GM19239 (cell line): Measurements from ENCODE around the gene SRPK3.

ENCODE experiments used
- DNase-seq: peaks from one replicate; pipeline ENCODE4 v3.0.0; 2011; ENCODE audit warnings: low spot score; ENCODE audit not compliant: insufficient read length
- FAIRE-seq: peaks from 2 replicates; lab custom pipeline; 2011; peaks lifted over from hg19 to GRCh38; lab: Jason Lieb, UNC

Gene SRPK3

DNA sequence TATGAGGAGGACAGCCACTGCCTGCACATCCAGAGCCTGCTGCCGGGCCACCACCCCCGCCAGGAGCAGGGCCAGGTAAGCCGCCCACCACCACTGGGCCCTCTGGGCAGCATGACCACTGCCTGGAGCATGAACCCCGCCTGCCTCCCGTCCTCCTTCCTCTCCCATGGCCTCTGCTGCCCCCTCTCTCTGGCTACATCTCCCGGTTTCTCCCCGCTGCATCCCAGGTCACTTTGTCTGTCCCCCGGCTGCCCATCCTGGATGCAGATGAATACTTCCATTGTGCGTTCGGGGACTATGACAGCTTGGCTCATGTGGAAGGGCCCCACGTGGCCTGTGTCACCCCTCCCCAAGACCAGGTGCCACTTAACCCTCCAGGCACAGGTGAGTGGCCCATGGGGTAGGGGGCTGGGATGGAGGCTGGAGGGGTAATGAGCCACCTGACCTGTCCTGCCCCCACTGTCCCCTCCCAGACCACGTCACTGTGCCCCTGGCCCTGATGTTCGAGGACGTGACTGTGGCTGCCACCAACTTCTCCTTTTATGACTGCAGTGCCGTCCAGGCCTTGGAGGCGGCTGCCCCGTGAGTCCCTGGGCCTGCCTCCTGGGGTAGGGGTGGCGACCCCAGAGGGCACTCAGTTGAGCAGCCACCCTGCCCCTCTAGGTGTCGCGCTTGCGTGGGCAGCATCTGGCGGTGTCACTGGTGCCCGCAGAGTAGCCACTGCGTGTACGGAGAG is 10.8 kb upstream of the SRPK3 start:
- DNase-seq = no peak
- FAIRE-seq = no peak

DNA sequence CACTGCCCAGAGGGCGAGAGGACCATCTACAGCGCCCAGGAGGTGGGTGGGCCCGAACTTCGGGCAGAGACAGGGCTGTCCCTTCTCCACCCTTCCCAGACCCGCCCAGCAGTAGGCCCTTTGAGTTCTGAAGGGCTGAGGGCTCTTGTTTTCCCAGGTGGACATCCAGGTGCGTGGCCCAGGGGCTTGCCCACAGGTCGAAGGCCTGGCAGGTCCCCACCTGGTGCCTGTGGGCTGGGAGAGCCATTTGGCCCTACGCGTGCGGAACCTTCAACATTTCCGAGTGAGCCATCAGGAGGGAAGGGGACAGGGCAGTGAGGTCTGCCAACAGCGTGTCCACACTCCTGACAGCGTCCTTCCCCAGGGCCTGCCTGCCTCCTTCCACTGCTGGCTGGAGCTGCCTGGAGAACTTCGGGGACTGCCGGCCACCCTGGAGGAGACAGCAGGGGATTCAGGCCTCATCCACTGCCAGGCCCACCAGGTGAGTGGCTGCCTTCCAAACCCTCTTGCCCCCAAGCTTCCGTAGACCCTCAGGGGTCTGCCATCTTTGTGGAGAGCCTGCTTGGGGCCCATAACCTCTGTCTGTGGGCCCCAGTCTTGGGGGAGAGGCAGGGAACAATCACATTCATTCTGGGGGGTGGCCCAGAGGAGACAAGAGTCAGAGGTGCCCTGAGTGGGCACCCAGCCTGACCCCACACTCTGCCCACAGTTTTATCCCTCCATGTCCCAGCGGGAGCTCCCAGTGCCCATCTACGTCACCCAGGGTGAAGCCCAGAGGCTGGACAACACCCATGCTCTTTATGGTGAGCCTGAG is 10.0 kb upstream of the SRPK3 start:
- FAIRE-seq (no peak), DNase-seq (no peak)

DNA sequence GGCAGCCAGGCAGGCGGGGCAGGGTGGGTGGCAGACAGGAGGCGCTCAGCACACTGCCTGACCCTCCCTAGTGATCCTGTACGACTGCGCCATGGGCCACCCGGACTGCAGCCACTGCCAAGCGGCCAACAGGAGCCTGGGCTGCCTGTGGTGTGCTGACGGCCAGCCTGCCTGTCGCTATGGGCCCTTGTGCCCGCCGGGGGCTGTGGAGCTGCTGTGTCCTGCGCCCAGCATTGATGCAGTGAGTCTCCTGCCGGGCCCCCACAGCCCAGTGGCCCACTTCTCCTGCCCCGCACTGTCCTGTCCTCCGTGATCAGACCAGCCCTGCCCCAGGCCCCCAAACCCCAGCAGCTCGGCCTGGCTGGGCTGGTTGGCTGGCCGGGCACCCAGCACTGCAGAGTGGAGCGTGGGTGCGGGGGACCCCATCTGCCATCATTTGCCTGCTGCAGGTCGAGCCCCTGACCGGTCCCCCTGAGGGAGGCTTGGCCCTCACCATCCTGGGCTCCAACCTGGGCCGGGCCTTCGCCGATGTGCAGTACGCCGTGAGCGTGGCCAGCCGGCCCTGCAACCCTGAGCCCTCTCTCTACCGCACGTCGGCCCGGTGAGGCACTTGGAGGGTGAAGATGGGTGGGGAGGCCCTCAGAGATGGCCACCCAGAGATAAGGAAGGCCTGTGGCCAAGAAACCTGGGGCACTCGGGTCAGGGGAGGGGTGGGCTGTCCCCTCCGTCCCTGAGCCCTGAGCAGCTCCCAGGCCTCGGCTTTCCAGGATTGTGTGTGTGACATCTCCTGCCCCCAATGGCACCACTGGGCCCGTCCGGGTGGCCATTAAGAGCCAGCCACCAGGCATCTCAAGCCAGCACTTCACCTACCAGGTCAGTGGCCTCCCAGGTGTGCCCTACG is 9.2 kb upstream of the SRPK3 start:
- DNase-seq (no peak), FAIRE-seq (no peak)

DNA sequence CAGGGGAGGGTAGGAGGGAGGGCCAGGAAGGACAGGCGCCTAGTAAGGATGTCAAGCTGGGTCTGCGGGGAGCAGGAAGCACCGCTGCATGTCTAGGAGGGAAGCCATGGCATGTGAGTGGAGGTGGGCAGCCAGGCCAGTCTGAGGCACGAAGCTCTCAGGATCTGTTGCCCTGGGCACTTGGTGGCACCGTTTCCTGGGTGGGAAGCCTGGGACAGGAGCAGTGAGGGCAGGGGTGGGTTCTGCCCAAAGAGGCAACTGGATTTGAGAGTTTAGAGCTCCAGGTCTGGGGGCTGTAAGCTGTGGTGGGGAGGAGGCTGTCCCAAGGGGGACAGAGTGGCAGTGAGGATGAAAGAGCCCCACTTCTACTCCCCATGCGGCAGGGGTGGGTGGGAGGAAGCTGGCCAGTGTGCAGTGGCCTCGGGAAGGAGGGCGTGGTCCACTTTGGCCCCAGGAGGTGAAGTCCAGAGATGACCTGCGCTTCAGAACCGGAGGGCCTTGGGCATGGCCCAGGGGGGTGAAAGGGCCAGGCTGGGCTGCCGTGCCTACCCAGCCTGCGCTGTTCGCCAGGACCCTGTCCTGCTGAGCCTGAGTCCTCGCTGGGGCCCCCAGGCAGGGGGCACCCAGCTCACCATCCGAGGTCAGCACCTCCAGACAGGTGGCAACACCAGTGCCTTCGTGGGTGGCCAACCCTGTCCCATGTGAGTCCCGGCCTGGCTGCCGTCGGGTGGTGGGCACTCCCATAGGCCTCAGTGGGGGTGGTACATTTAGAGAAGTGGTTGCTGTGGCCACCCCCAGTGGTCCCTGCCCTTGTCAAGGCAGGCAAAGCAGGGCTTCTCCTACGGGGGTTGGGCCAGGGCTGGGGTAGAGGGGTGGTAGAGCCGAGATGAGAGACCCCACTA is 8.3 kb upstream of the SRPK3 start:
- no peak for DNase-seq
- FAIRE-seq = no peak

DNA sequence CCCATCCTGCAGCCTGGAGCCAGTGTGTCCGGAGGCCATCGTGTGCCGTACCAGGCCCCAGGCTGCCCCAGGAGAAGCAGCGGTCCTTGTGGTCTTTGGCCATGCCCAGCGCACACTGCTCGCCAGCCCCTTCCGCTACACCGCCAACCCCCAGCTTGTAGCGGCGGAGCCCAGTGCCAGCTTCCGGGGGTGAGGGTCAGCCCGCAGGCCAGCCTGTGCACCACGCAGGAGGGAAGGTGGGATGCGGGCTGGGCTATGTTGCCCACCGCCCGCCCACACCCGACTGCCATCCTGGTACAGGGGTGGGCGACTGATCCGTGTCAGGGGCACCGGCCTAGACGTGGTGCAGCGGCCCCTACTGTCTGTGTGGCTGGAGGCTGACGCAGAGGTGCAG is 7.6 kb upstream of the SRPK3 start:
- FAIRE-seq (no peak), DNase-seq (no peak)

DNA sequence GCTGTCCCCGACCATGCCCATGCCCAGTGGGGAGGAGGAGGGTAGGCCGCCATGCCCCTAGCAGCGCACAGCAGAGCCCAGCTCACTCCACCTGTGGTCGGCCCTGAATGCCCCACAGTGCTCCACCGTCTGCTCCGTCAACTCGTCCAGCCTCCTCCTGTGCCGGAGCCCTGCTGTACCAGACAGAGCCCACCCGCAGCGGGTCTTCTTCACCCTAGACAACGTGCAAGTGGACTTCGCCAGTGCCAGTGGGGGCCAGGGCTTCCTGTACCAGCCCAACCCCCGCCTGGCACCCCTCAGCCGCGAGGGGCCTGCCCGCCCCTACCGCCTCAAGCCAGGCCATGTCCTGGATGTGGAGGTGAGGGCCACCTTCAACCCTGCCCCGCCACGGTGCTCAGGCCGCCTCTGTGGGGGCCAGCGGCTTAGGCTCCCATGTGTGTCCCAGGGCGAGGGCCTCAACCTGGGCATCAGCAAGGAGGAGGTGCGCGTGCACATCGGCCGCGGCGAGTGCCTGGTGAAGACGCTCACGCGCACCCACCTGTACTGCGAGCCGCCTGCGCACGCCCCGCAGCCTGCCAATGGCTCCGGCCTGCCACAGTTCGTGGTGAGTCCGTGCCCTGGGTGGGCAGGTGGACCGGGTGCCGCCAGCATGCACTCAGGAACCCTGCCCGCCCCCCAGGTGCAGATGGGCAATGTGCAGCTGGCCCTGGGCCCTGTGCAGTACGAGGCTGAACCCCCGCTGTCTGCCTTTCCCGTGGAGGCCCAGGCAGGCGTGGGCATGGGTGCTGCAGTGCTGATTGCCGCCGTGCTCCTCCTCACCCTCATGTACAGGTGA is 6.9 kb upstream of the SRPK3 start:
- no peak for DNase-seq
- no peak for FAIRE-seq

DNA sequence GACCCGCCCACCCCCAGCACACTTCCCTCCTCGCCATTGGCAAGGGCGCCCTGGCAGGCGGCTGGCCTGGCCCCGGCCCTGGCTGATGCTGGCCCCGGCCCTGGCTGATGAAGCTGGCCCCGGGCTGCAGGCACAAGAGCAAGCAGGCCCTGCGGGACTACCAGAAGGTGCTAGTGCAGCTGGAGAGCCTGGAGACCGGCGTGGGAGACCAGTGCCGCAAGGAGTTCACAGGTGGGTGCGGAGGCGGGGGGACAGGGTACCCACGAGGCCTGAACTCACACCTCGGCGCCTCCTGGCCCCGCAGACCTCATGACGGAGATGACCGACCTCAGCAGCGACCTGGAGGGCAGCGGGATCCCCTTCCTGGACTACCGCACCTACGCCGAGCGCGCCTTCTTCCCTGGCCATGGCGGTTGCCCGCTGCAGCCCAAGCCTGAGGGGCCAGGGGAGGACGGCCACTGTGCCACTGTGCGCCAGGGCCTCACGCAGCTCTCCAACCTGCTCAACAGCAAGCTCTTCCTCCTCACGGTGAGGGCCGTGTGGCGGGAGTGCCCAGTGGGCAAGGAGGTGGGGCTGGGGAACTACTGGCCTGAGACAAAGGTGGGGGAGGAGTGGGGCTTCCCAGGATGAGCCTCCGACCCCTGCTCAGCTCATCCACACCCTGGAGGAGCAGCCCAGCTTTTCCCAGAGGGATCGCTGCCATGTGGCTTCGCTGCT is 6.1 kb upstream of the SRPK3 start:
- no peak for FAIRE-seq
- no peak for DNase-seq

DNA sequence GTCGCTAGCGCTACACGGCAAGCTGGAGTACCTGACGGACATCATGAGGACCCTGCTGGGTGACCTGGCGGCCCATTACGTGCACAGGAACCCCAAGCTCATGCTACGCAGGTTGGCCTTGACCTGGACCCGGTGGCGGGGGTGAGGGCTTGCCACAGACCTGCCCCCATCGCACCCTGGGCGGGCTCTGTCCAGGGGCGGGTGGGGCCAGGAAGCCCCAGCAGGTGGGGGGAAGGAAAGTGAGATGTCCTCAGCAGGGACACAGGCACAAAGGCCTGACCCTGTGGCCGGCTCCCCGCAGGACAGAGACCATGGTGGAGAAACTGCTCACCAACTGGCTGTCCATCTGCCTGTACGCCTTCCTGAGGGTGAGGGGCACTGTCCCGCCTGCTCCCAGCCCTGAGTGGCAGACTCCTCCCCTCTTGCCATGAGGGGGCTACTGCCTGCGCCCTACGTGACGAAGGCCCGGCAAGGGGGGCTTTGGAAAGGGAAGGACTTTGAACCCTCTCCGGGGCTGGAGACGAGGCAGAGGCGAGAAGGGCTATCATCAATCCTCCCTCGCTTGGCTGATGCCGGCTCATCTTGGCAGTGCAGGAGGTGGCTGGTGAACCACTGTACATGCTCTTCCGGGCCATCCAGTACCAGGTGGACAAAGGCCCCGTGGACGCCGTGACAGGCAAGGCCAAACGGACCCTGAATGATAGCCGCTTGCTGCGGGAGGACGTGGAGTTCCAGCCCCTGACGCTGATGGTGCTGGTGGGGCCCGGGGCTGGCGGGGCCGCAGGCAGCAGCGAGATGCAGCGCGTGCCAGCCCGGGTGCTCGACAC is 5.3 kb upstream of the SRPK3 start:
- FAIRE-seq = no peak

DNA sequence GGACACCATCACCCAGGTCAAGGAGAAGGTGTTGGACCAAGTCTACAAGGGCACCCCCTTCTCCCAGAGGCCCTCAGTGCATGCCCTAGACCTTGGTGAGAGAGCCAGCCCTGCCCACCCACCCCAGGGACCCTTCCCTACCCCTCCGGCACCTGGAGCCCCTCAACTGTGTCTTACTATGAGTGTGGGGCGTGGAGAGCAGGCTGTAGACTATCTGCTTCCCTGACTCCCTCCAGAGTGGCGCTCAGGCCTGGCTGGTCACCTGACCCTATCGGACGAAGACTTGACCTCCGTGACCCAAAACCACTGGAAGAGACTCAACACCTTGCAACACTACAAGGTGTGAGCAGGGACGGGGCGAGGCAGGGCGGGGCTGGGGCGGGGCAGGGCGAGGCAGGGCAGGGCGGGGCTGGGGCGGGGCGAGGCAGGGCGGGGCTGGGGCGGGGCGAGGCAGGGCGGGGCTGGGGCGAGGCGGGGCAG is 4.7 kb upstream of the SRPK3 start:
- FAIRE-seq (no peak), DNase-seq (no peak)

More for the DNA sequence above, 5.3 kb upstream of the SRPK3 start:
- no peak for DNase-seq

DNA sequence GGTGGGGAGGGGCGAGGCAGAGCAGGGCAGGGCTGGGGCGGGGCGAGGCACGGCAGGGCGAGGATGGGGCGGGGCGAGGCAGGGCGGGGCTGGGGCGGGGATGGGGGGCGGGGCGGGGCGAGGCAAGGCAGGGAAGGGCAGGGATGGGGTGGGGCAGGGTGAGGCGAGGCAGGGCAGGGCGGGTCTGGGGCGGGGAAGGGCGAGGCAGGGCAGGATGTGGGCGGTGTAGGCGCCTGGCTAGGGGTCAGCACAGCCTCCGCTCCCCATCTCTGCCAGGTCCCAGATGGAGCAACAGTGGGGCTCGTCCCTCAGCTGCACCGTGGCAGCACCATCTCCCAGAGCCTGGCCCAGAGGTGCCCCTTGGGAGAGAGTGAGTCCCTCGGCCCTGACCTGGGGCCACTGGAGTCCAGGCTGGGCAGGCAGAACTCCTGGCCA is 4.2 kb upstream of the SRPK3 start:
- FAIRE-seq = no peak

DNA sequence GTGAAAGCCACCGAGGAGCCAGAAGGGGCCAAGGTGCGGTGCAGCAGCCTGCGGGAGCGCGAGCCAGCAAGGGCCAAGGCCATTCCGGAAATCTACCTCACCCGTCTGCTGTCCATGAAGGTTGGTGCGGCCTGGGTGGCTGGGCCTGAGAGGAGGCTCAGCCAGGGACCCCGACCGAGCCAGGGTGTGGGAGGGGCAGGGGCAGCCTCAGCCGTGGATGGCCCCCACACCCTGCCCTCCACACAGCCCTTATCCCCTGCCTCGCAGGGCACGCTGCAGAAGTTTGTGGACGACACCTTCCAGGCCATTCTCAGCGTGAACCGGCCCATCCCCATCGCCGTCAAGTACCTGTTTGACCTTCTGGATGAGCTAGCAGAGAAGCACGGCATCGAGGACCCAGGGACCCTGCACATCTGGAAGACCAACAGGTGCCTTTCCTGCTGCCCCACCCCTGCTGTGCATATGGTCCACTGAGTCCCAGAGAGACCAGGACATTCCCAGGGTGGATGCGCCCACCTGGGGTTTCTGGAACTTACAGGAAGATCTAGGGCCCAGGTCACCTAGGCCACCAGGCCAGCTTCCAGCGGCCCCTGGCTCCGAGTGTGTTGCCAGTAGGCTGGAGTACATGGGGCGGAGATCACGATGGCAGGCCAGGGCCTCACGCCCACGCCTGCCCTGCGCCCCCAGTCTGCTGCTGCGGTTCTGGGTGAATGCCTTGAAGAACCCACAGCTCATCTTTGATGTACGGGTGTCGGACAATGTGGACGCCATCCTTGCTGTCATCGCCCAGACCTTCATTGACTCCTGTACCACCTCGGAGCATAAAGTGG is 3.4 kb upstream of the SRPK3 start:
- no peak for DNase-seq
- FAIRE-seq = no peak

More for the DNA sequence above, 4.2 kb upstream of the SRPK3 start:
- DNase-seq = no peak

DNA sequence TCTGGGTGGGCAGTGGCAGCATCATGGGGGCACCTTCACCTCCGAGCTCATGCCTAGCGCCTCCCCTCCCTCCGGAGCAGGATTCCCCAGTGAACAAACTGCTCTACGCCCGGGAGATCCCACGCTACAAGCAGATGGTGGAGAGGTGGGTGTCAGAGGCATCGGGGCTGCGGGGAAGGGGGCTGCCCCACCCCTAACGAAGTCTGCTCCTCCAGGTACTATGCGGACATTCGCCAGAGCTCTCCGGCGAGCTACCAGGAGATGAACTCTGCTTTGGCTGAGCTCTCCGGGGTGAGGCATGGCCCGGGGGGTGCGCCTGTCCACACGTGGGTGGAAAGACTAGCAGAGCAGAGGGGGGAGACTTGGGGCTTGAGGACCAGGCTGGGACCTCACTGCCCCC is 2.7 kb upstream of the SRPK3 start:
- DNase-seq = no peak
- no peak for FAIRE-seq

DNA sequence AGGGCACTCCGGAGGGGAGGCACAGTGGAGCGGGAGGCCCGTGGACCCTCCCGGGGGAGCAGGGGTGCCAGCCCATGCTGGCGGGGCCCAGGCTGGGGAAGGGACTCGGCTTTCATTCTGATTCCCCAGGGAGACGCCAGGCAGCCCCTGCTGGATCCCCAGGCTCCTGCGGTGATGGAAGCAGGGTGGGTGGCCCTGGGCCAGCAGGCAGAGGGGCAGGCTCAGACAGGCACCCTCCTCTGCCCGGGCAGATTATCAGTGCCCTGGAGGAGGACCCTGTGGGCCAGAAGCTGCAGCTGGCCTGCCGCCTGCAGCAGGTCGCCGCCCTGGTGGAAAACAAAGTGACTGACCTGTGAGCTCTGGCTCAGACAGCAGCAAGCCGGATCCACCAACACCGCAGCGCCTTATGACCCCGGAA is 2.1 kb upstream of the SRPK3 start:
- FAIRE-seq (no peak), DNase-seq (no peak)

DNA sequence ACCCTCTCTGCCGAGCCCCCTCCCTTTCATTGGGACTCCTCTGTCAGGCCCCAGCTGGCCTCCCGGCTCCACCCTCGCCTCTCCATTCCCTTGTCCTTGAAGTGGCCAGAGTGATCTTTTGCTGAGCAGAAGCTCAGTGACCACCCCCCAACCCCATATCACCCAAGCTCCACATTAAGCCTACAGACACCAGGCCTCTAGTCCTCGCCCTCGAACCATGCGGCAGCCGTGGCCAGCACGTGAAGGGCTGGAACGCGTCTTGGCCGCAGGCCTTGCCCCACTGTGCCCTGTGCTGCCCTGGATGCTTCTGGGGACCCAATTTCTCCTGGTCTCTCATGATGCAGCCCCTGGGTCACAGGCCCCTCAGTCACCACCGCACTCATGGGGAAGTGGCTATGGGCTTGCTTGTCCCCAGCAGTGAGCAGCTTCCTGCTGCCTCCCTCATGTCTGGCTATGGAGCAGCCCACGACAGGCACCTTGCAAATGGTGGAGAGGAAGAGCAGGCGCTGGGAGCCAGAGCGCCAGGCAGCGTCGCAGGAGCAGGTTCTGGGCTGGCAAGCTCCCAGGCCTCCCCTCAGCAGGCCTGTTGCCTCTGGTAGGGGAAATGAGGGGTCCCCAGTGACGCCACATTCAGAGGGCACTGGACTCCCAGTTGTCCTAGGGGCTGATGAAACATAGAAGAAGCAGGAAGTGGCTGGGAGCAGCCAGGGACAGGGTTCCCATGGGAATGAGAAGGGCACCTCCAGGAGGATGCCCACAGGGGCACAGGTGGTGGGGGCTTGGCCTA is 757 bp upstream of the SRPK3 start:
- no peak for FAIRE-seq
- no peak for DNase-seq

DNA sequence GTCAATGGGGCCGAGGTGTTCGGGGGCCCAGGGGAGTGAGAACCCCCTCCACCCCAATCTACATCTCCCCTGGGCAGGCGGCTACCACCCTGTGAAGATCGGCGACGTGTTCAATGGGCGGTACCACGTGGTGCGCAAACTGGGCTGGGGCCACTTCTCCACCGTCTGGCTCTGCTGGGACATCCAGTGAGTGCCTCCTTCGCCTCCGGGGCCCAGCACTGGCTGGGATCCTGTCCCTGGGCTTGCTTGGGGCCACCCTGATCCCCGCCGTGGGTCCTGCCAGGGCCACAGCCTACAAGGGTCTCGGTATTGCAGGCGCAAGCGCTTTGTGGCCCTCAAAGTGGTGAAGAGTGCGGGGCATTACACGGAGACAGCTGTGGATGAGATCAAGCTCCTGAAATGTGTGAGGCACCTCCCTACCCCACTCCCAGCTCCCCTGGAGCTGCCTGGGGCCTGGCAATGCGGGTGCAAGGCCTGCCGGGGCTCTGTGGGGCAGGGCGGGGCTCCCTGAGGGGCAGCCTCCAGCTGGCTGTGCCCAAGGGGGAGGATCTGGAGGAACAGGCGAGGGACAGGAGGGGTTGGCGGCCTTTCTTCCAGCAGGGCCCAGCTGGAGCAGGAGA is 697 bp downstream of the SRPK3 start:
- FAIRE-seq = no peak

More for the DNA sequence above, 697 bp downstream of the SRPK3 start:
- DNase-seq = no peak
